NCI-H446 treated with DMSO at 0.1 percent for 48 hours (cell line): ENCODE measurements around the gene COBL.

Source experiments
- DNase-seq: peaks from one replicate; lab custom pipeline; 2025; lab: John Stamatoyannopoulos, UW

COBL gene

GRCh38 chr7:51250512-51250911, 66.1 kb downstream of the COBL start:
- no peak for DNase-seq

DNA sequence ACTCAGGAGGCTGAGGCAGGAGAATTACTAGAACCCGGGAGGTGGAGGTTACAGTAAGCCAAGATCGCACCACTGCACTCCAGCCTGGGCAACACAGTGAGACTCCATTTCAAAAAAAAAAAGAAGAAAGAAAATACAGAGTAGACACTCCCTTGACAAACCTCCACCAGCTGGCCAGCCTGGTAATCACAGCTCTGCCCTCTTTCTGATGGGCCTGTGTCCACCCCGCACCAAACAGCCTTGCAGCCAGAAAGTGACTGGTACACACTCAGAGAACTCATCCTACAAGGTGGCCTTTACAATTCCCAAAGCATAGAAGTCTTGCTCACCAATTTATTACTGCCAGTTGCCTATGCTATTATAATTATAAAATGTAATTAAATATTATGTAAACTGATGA, 66.6 kb downstream of the COBL start:
- no peak for DNase-seq

DNA sequence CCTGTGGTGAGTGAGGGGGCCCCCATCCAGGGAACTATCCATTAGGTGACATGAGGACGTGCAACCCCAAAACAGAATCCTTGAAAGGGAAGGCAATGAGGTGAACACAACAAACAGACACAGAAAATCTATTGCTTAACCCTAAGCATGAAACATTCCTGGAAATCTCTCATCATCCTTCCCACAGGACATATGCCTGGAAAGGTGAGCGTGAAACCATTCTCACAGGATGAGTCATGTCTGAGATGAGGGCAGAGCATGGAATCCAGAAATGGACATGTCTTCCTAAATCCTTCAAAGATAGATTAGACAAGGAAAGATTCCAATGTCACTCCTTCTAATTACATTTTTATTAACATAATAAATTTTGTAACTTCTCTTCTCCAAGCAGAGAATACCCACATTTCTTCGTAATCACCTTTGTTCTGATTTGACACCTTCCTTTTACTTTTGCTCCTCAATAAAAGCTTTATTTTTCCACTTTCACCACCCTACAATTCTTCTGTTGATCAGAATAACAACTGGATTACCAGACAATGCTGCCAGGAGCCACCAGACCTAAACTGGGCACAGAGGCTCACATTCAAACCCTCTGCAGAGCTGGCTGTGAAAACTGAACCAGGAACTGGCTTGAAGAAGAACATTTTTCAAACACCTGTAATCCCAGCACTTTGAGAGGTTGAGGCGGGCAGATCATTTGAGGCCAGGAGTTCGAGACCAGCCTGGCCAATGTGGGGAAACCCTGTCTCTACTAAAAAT, 67.2 kb downstream of the COBL start:
- no peak for DNase-seq

DNA sequence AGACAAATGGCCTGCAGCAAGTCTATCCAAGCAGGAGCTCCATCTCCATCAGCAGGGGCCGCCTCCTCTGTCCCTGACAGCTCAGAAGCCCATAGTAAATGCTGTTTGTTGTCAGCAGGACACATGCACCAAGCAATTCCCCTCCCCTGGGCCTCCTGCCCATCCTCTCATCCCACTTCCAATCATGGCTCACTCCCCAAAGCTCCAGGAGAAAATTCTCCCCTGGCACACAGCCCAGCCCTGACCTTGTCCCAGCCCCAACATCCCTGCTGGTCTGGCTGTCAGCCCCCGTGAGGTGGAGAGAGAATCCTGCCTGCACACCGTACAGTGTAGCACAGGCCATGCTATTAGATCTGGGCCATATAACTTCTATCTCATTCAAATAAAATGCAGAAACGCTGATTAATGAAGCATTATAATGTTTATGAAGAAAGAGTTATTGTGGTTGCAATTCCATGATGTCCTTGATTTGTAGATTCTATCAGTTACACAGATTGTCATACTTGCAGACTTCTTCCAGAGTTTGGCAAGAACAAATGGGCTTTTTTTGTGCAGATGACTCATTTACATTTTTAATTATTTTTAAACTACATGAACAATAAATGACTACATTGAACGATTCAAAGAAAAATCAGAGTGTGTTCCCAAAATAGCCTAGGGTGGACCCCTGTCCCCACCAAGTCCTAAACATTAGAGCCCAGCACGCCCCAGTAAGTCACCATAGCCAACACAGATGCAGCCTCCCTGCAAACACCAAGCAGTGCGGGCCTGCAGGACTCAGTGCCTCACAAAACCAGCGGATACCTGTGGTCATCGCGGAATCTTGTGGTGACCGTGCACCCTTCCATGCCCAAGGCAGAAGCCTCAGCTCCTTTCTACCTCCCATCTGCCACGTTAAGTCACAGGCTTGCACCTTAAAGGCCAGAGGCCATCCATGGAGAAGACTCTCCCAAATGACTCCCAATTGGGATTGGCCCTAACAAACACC, 70.1 kb downstream of the COBL start:
- peak; percentile 84 for DNase-seq

DNA sequence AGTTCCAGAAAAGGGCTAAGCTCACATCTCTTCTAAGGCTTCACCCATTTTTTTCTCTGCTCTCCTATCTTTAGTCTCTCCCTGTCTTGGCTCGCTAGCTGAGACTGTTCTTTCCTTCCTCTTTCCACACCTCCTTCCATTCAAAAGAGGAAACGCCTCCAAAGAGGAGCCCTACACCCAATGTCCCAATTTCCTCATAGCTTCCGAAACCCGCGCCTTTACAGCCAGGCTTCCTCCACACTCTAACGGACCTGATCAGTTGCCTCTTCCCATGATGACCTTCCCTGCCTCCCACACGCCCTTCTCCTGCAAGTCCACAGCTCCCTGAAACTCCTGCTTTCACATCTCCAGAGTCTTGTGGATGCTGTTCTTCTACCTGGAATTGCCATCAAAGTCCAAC, 71.7 kb downstream of the COBL start:
- no peak for DNase-seq

DNA sequence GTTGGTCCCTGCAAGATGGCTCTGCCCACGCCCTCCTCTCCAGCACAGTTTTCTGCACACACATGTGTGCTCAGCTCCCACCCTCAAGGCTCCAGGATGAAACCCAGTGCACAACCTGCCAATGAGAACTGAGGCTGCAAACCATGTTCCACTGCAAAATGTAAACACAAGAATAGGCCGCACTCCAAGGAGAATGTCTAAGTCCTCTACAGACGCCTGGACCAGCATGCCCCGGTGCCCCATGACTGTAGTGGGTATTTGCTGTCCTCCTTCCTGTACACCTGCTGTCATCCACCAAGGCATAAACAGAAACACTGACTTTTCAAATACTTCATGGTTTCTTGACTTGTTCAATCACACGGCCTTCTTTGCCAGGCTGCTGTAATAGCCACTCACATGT, 72.6 kb downstream of the COBL start:
- no peak for DNase-seq

DNA sequence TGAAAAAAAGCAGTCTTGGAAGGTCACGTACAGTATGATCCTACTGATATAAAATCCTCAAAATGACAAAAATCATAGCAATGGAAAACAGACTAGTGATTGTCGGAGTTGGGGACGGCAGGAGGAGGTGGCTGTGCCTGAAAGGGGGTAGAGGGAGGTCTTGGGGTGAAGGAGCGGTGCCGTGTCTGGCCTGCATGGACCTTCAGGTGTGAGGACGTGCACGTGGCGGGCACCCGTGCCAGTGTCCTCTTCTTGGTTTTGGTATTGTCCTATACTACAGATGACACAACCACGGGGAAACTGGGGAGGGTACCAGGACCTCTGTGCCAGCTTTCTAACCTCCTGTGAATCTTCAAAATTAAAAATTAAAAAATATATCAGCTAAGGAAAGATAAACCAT, 73.0 kb downstream of the COBL start:
- no peak for DNase-seq

- no peak for DNase-seq
Measured at GRCh38 chr7:51242881-51243518, 73.6 kb downstream of the COBL start.

- DNase-seq, result no peak
Measured at GRCh38 chr7:51242007-51242691, 74.5 kb downstream of the COBL start.

GRCh38 chr7:51240868-51241267, 75.7 kb downstream of the COBL start:
- DNase-seq, result no peak

- DNase-seq, result no peak
Measured at GRCh38 chr7:51239691-51240090, 76.9 kb downstream of the COBL start.

DNA sequence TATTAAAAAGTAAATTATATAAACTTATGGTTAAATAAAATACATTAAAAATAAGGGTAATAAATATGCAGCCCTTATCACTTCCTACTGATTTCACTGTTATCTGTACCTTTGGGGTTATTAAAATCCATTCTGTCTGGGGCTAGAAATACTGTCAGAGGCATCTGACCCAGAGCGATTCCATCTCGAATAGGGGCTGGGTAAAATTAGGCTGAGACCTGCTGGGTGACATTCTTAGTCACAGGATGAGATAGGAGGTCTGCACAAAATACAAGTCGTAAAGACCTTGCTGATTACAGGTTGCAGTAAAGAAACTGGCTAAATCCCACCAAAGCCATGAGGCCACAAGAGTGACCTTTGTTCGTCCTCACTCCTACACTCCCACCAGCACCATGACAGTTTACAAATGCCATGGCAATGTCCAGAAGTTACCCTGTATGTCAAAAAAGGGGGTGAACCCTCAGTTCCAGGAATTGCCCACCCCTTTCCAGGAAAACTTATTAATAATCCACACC, 77.6 kb downstream of the COBL start:
- DNase-seq, result no peak

DNA sequence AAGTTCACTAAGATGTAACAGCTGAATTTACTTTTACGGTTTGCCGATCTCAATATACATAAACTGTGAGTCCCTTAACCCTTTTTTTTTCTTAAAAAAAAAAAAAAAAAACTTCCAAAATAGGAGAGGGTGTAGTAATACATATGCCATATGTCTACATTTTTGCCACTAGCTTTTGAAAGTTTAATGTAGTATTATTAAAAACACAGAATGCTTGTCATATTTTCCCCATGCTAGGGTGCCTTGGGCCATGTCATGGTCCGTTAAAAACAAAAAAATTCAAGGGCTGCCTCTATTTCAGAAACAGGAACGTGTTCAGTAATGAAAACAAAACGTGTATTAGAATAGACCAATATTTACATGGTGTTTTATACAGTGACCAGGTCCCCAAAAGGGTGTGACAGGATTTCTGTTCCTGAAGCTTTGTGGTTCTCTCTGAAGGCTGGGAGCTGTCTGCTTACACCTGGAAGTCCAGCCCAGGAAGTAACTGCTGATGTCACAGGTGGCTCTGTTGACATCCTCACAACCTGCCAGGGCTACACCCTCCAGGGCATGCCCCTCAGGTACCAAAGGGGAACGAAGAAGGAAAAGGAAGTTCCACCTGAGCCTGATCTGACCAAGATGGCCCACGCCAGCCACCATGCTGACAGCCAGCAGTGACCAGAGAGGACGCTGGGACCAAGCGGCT, 79.0 kb downstream of the COBL start:
- DNase-seq, result no peak

- DNase-seq, result no peak
Measured at GRCh38 chr7:51236470-51237132, 80.0 kb downstream of the COBL start.

GRCh38 chr7:51235593-51236313, 80.9 kb downstream of the COBL start:
- no peak for DNase-seq

DNA sequence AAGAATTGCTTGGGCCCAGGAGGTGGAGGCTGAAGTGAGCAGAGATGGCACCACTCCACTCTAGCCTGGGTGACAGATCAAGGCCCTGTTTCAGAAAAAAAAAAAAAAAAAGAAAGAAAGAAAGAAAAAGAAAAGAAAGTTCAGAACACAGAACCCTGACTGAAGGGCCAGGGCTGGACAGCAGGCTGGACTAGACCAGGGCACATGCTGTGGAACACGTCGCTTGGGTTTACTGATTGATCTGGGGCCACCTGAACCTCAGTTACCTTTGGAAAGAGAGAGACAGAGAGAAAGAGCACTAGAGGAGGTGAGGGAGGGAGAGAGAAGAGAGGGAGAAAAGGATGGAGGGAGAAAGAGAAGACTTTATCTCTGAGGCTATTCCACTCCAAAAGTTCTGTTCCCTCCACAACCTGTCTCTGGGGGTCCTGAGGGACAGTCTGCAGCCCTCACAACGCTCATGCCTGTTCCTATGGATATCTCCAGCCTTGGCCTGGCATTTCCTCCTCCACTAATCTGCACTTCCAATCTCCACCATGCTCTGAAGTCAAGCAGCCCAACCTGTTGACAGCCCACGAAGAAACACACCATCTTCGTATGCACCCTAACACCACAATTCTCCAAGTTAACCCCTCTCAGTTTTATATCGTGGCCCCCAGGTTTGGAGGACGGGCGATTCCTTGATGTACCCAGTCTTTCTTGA, 81.8 kb downstream of the COBL start:
- no peak for DNase-seq

- DNase-seq, result no peak
Measured at GRCh38 chr7:51234139-51234538, 82.5 kb downstream of the COBL start.

GRCh38 chr7:51233374-51233773, 83.2 kb downstream of the COBL start:
- no peak for DNase-seq

DNA sequence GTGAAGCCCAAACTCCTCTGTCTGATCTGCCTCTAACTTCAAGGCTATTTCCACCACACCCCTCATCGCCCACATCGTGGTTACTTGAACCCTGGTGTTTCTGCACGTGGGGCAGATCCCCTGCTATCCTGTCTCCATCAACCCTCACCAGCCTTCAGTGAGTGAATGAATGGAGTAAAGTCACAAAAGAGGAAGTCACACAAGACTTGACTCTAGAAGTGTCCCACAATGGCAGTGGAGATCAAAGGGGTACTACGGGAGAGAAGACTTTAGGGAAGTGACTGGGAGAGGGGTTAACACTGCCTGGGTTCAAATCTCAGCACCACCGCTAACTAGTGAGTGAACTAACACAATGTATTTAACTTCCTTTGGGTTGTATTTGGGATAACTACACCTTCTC, 85.9 kb downstream of the COBL start:
- no peak for DNase-seq

- no peak for DNase-seq
Measured at GRCh38 chr7:51230324-51230625, 86.3 kb downstream of the COBL start.
